Measurements from ENCODE around the gene TTC7B.

- no peak for TF ChIP-seq CTCF (IDR thresholded peaks at IDR 0.05 in 2 of 3, conservative IDR thresholded peaks at IDR 0.05 in 1 of 3; ENCODE audit: borderline replicate concordance in 1 of 3, insufficient read depth in 1 of 3, low read depth in 2 of 3, low read length in 2 of 3)
- TF ChIP-seq EZH2 (IDR thresholded peaks at IDR 0.05) = no peak
- TF ChIP-seq RAD21 (IDR thresholded peaks at IDR 0.05; ENCODE audit: low read depth) = no peak
- TF ChIP-seq CBX3 (IDR thresholded peaks at IDR 0.05; ENCODE audit: low read depth) = no peak
These were observed 319.9 kb downstream of the TTC7B start for GRCh38 chr14:90496379-90496778.
